ENCODE results near the gene DCAF4.

GRCh38 chr14:73008501-73008900, 82.2 kb downstream of the DCAF4 start:
- TF ChIP-seq POLR2A (IDR thresholded peaks at IDR 0.05) (no peak), CTCF (IDR thresholded peaks at IDR 0.05) (no peak)
